ENCODE results near the gene ZNF324. TPM values are rescaled to one million over a fixed set of nuclear protein-coding genes. Genes with fewer than 3 reads are reported as not detected.

ZNF324 gene
- total RNA-seq, 1 experiment from 2014 or later: 16.0 TPM

Other genes starting within 250 kb of the ZNF324 start
- gene ZNF544, start 238.2 kb upstream of the ZNF324 start, total RNA-seq (2014; rRNA removed; shearing (Covaris generic); ENCODE audit: low replicate concordance): 6.6 and 15.5 TPM in 2 replicates
- gene ZNF8, start 188.1 kb upstream of the ZNF324 start, total RNA-seq (2014; rRNA removed; shearing (Covaris generic); ENCODE audit: low replicate concordance): 1.5 and 3.0 TPM in 2 replicates
- gene ERVK3-1, start 161.7 kb upstream of the ZNF324 start, total RNA-seq (2014; rRNA removed; shearing (Covaris generic); ENCODE audit: low replicate concordance): 26.0 and 32.0 TPM in 2 replicates
- gene ZSCAN22, start 140.1 kb upstream of the ZNF324 start, total RNA-seq (2014; rRNA removed; shearing (Covaris generic); ENCODE audit: low replicate concordance): 0.12 and 2.5 TPM in 2 replicates
- 29.0 TPM in 1 of 2 replicates, not detected in the other for gene A1BG, start 113.6 kb upstream of the ZNF324 start, total RNA-seq (2014; rRNA removed; shearing (Covaris generic); ENCODE audit: low replicate concordance)
- 3.0 and 3.2 TPM in 2 replicates for gene ZNF497, start 104.3 kb upstream of the ZNF324 start, total RNA-seq (2014; rRNA removed; shearing (Covaris generic); ENCODE audit: low replicate concordance)
- 1.4 and 4.0 TPM in 2 replicates for gene ZNF837, start 86.0 kb upstream of the ZNF324 start, total RNA-seq (2014; rRNA removed; shearing (Covaris generic); ENCODE audit: low replicate concordance)
- 3,455 and 3,636 TPM in 2 replicates for gene RPS5, start 79.8 kb upstream of the ZNF324 start, total RNA-seq (2014; rRNA removed; shearing (Covaris generic); ENCODE audit: low replicate concordance)
- 6.6 TPM in 1 of 2 replicates, not detected in the other for gene RNF225, start 71.4 kb upstream of the ZNF324 start, total RNA-seq (2014; rRNA removed; shearing (Covaris generic); ENCODE audit: low replicate concordance)
- 25.3 and 32.4 TPM in 2 replicates for gene ZNF584, start 58.4 kb upstream of the ZNF324 start, total RNA-seq (2014; rRNA removed; shearing (Covaris generic); ENCODE audit: low replicate concordance)
- gene ZNF132, start 26.9 kb upstream of the ZNF324 start, total RNA-seq (2014; rRNA removed; shearing (Covaris generic); ENCODE audit: low replicate concordance): not detected in 2 replicates
- gene ZNF324B, start 15.5 kb upstream of the ZNF324 start, total RNA-seq (2014; rRNA removed; shearing (Covaris generic); ENCODE audit: low replicate concordance): 11.5 and 22.9 TPM in 2 replicates
- gene ZNF446, start 9.3 kb downstream of the ZNF324 start, total RNA-seq (2014; rRNA removed; shearing (Covaris generic); ENCODE audit: low replicate concordance): 18.4 and 23.5 TPM in 2 replicates
- gene SLC27A5, start 44.9 kb downstream of the ZNF324 start, total RNA-seq (2014; rRNA removed; shearing (Covaris generic); ENCODE audit: low replicate concordance): 5.5 and 13.0 TPM in 2 replicates
- gene ZBTB45, start 52.7 kb downstream of the ZNF324 start, total RNA-seq (2014; rRNA removed; shearing (Covaris generic); ENCODE audit: low replicate concordance): 8.3 and 24.7 TPM in 2 replicates
- 352 and 641 TPM in 2 replicates for gene TRIM28, start 77.0 kb downstream of the ZNF324 start, total RNA-seq (2014; rRNA removed; shearing (Covaris generic); ENCODE audit: low replicate concordance)
- gene CHMP2A, start 88.0 kb downstream of the ZNF324 start, total RNA-seq (2014; rRNA removed; shearing (Covaris generic); ENCODE audit: low replicate concordance): 50.3 and 58.8 TPM in 2 replicates
- 132 and 239 TPM in 2 replicates for gene UBE2M, start 91.5 kb downstream of the ZNF324 start, total RNA-seq (2014; rRNA removed; shearing (Covaris generic); ENCODE audit: low replicate concordance)
- gene MZF1, start 106.3 kb downstream of the ZNF324 start, total RNA-seq (2014; rRNA removed; shearing (Covaris generic); ENCODE audit: low replicate concordance): 9.4 and 23.8 TPM in 2 replicates